HL-60 (cell line): Measurements from ENCODE around the gene KRTAP3-3.

Experiments
- GABPA ChIP-seq: IDR thresholded peaks from 2 replicates; pipeline ENCODE4 v1.6.1; 2012; ENCODE audit warnings: low read depth
- POLR2AphosphoS5 ChIP-seq: IDR thresholded peaks from 2 replicates; pipeline ENCODE4 v1.6.1; 2012; ENCODE audit warnings: low read depth
- SPI1 ChIP-seq: IDR thresholded peaks from 2 replicates; pipeline ENCODE4 v1.6.1; 2012; ENCODE audit warnings: low read depth, mild to moderate bottlenecking, borderline replicate concordance
- TF ChIP-seq, protein P1 (sequence below): IDR thresholded peaks from one replicate; pipeline ENCODE4 v1.5.1; 2011; ENCODE audit warnings: low read length, control low read depth, inconsistent platforms; ENCODE audit not compliant: insufficient read depth
- TF ChIP-seq, protein P2 (sequence below): IDR thresholded peaks from 2 replicates; pipeline ENCODE4 v1.6.1; 2012; ENCODE audit warnings: low read depth; ENCODE audit not compliant: insufficient replicate concordance

DNA sequence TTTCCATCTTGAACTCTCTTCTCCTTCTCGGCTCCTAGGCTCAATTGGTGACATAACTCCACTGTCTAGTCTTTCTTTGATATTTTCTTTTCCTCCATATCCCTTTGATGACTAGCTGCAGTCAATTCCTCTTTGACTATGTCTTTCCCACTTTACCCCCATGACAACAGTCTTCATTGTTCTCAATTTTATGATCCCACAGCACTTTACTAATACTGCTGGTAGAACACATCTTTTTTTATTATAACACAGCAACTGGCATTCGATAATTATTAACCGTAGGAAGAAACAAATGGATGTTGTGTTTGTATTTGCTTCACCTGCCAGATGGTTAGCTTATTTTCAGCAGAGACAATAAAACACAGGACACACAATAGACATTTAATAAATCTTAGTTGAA is 1.3 kb downstream of the KRTAP3-3 start:
- TF ChIP-seq, protein P1, sequence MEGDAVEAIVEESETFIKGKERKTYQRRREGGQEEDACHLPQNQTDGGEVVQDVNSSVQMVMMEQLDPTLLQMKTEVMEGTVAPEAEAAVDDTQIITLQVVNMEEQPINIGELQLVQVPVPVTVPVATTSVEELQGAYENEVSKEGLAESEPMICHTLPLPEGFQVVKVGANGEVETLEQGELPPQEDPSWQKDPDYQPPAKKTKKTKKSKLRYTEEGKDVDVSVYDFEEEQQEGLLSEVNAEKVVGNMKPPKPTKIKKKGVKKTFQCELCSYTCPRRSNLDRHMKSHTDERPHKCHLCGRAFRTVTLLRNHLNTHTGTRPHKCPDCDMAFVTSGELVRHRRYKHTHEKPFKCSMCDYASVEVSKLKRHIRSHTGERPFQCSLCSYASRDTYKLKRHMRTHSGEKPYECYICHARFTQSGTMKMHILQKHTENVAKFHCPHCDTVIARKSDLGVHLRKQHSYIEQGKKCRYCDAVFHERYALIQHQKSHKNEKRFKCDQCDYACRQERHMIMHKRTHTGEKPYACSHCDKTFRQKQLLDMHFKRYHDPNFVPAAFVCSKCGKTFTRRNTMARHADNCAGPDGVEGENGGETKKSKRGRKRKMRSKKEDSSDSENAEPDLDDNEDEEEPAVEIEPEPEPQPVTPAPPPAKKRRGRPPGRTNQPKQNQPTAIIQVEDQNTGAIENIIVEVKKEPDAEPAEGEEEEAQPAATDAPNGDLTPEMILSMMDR: no peak
- TF ChIP-seq SPI1: no peak
- TF ChIP-seq POLR2AphosphoS5: no peak
- no peak for TF ChIP-seq GABPA
- TF ChIP-seq, protein P2, sequence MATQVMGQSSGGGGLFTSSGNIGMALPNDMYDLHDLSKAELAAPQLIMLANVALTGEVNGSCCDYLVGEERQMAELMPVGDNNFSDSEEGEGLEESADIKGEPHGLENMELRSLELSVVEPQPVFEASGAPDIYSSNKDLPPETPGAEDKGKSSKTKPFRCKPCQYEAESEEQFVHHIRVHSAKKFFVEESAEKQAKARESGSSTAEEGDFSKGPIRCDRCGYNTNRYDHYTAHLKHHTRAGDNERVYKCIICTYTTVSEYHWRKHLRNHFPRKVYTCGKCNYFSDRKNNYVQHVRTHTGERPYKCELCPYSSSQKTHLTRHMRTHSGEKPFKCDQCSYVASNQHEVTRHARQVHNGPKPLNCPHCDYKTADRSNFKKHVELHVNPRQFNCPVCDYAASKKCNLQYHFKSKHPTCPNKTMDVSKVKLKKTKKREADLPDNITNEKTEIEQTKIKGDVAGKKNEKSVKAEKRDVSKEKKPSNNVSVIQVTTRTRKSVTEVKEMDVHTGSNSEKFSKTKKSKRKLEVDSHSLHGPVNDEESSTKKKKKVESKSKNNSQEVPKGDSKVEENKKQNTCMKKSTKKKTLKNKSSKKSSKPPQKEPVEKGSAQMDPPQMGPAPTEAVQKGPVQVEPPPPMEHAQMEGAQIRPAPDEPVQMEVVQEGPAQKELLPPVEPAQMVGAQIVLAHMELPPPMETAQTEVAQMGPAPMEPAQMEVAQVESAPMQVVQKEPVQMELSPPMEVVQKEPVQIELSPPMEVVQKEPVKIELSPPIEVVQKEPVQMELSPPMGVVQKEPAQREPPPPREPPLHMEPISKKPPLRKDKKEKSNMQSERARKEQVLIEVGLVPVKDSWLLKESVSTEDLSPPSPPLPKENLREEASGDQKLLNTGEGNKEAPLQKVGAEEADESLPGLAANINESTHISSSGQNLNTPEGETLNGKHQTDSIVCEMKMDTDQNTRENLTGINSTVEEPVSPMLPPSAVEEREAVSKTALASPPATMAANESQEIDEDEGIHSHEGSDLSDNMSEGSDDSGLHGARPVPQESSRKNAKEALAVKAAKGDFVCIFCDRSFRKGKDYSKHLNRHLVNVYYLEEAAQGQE: no peak
